Peyer's patch (tissue), 4 donors: Measurements from ENCODE around the gene ADM.

Experiments used
- POLR2A ChIP-seq, 2 donors: fragments of 450-650 bp; IDR thresholded peaks; one replicate each; pipeline ENCODE4 v1.5.1; 2017; ENCODE audit warnings: antibody characterized with exemption in 2 of 2, mild to moderate bottlenecking in 2 of 2, moderate library complexity in 2 of 2
- TF ChIP-seq, protein P1 (sequence below), 6 experiments: fragments of 450-650 bp in 4 of 6; fragments of 200-600 bp in 2 of 6; sonication (generic) in 1 of 6; IDR thresholded peaks; one replicate each; pipeline ENCODE4 v1.5.1; 2017 to 2019; ENCODE audit warnings: antibody characterized with exemption in 6 of 6, mild to moderate bottlenecking in 3 of 6, moderate library complexity in 1 of 6

DNA sequence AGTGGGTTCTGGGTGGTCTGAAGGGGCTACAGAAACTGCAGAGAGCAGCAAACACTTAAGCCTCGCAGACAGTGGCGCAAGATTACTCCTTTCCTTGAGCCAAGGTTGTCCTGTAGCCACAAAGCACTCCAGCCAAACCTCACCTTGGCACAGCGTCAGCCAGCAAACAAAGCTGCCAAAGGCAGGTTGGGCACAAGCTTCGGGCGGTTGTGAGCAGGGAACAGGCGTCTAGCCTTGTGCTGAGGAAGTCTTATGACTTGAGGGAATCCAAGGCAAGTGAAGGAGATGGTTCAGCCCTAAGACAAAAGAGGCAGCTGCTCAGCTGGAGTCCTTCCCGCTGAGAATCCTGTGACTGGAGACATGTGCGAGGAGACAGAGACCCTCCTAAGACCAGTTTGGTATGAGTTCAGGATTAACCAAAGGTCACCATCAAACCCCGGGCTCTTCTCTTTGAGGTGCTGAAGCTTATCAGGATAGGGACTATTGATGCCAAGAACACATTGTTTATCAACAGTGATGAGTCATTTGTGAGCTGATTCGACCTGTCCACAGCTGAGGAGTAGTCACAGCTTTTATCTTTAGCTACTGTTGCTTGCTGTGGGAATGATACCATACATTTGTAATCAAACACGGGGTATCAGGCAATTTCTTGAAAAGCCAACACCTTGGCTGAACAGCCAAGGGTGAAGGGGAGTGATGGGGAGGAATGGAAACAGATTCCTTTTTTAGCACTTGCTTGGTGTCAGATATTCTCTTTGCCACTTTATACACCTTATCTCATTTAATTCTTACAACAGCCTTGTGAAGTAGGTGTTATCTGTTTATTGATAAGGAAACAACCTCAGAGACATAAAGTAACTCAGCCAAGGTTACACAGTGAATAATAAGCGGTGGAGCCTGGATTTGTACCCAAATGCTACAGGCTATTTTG lies 4.6 kb downstream of the ADM start:
- TF ChIP-seq, protein P1, sequence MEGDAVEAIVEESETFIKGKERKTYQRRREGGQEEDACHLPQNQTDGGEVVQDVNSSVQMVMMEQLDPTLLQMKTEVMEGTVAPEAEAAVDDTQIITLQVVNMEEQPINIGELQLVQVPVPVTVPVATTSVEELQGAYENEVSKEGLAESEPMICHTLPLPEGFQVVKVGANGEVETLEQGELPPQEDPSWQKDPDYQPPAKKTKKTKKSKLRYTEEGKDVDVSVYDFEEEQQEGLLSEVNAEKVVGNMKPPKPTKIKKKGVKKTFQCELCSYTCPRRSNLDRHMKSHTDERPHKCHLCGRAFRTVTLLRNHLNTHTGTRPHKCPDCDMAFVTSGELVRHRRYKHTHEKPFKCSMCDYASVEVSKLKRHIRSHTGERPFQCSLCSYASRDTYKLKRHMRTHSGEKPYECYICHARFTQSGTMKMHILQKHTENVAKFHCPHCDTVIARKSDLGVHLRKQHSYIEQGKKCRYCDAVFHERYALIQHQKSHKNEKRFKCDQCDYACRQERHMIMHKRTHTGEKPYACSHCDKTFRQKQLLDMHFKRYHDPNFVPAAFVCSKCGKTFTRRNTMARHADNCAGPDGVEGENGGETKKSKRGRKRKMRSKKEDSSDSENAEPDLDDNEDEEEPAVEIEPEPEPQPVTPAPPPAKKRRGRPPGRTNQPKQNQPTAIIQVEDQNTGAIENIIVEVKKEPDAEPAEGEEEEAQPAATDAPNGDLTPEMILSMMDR (IDR thresholded peaks at IDR 0.05) = no peak
- no peak for TF ChIP-seq POLR2A (IDR thresholded peaks at IDR 0.05)
